Thoracic aorta (tissue), 2 donors: ENCODE results near the gene ATRNL1. TPM values are rescaled to one million over a fixed set of nuclear protein-coding genes. Genes with fewer than 3 reads are reported as not detected.

Experiments used
- ATAC-seq: fragments of 150-250 bp; one replicate; pipeline ENCODE4 v1.8.0; 2017; ENCODE audit warnings: low read depth; ENCODE audit not compliant: insufficient number of reproducible peaks, low FRiP score
- DNase-seq: peaks from one replicate; pipeline ENCODE4 v3.0.0-alpha.2; 2020; ENCODE audit warnings: low spot score
- H3K27ac ChIP-seq, 2 donors: fragments of 200-600 bp; sonication (generic); 1 replicate in 1 of 2; 2 replicates in 1 of 2; pipeline ENCODE4 v1.5.1; 2016; ENCODE audit warnings: mild to moderate bottlenecking in 2 of 2, moderate library complexity in 2 of 2
- H3K27me3 ChIP-seq: fragments of 200-600 bp; sonication (generic); replicated peaks from 2 replicates; pipeline ENCODE4 v1.6.0; 2016; ENCODE audit warnings: mild to moderate bottlenecking; ENCODE audit not compliant: insufficient read depth
- H3K36me3 ChIP-seq: fragments of 200-600 bp; sonication (generic); one replicate; pipeline ENCODE4 v1.5.1; 2016
- H3K4me1 ChIP-seq, 2 donors: fragments of 200-600 bp; sonication (generic); 1 replicate in 1 of 2; 2 replicates in 1 of 2; pipeline versions ENCODE4 v1.5.1 to v1.6.0; 2016; ENCODE audit warnings: low read depth in 2 of 2, mild to moderate bottlenecking in 1 of 2; ENCODE audit not compliant: control insufficient read depth in 1 of 2
- H3K4me3 ChIP-seq: fragments of 200-600 bp; sonication (generic); 2 replicates; pipeline ENCODE4 v1.5.1; 2016; ENCODE audit warnings: mild to moderate bottlenecking
- H3K9me3 ChIP-seq: fragments of 200-600 bp; sonication (generic); 2 replicates; pipeline ENCODE4 v1.5.1; 2016
- total RNA-seq, 2 donors: library from RNA; depleted of rRNA; stranded (reverse); fragments of >200 nt; gene quantifications; one replicate each; pipeline versions ENCODE4 v1.1.0 to v1.2.3, GENCODE V29; 2016
- TF ChIP-seq, protein P1 (sequence below): fragments of 200-600 bp; sonication (generic); IDR thresholded peaks from one replicate; pipeline ENCODE4 v1.5.1; 2019; ENCODE audit warnings: antibody characterized with exemption

Gene ATRNL1
- total RNA-seq, 2 donors from 2014 or later = 24.6 to 57.4 TPM

DNA sequence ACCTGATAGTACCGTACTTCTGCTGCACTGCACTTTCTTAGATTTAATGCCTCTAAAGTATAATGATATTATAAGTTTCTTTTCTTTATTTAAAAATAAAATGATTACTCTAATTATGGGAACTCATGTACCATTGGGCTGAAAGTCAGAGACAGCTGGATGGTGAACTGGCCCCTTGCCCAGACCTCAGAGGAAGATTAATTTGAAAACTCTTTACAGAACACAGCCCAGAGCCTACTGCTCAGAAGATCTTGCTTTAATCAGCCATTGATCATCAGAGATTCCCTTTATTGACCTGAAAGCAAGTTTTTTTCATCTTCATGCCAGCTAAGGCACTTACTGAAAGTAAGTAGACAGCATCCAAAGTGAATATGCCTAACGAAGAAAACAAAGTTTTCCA lies 838.1 kb downstream of the ATRNL1 start:
- H3K36me3 ChIP-seq = no peaks in the 10 kb centered on the region
- DNase-seq (no peak), ATAC-seq (no peak)
- H3K4me1 ChIP-seq = no peaks in the 10 kb centered on the region
- H3K4me3 ChIP-seq = no peak overlapping the region
- no peak overlapping the region for H3K27ac ChIP-seq
- no peaks in the 10 kb centered on the region for H3K27me3 ChIP-seq
- TF ChIP-seq, protein P1, sequence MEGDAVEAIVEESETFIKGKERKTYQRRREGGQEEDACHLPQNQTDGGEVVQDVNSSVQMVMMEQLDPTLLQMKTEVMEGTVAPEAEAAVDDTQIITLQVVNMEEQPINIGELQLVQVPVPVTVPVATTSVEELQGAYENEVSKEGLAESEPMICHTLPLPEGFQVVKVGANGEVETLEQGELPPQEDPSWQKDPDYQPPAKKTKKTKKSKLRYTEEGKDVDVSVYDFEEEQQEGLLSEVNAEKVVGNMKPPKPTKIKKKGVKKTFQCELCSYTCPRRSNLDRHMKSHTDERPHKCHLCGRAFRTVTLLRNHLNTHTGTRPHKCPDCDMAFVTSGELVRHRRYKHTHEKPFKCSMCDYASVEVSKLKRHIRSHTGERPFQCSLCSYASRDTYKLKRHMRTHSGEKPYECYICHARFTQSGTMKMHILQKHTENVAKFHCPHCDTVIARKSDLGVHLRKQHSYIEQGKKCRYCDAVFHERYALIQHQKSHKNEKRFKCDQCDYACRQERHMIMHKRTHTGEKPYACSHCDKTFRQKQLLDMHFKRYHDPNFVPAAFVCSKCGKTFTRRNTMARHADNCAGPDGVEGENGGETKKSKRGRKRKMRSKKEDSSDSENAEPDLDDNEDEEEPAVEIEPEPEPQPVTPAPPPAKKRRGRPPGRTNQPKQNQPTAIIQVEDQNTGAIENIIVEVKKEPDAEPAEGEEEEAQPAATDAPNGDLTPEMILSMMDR = no peak
- H3K9me3 ChIP-seq = no peaks in the 10 kb centered on the region

GRCh38 chr10:115932099-115932498 lies 838.9 kb downstream of the ATRNL1 start:
- DNase-seq = no peak
- Histone ChIP-seq H3K27ac (no peak overlapping the region), H3K4me1 (peaks cover 0 to 3% of the 10 kb centered on the region in 2 donors), H3K27me3 (no peaks in the 10 kb centered on the region), H3K9me3 (no peaks in the 10 kb centered on the region), H3K4me3 (no peak overlapping the region), H3K36me3 (no peaks in the 10 kb centered on the region)
- no peak for ATAC-seq
- TF ChIP-seq, protein P1 = no peak

- Histone ChIP-seq H3K9me3 (no peaks in the 10 kb centered on the region), H3K27me3 (no peaks in the 10 kb centered on the region), H3K4me1 (peaks cover 0 to 7% of the 10 kb centered on the region in 2 donors), H3K27ac (no peak overlapping the region), H3K4me3 (no peak overlapping the region), H3K36me3 (no peaks in the 10 kb centered on the region)
- TF ChIP-seq, protein P1 = no peak
- no peak for DNase-seq
- ATAC-seq = no peak
These were observed 839.9 kb downstream of the ATRNL1 start for GRCh38 chr10:115933098-115933497.

DNA sequence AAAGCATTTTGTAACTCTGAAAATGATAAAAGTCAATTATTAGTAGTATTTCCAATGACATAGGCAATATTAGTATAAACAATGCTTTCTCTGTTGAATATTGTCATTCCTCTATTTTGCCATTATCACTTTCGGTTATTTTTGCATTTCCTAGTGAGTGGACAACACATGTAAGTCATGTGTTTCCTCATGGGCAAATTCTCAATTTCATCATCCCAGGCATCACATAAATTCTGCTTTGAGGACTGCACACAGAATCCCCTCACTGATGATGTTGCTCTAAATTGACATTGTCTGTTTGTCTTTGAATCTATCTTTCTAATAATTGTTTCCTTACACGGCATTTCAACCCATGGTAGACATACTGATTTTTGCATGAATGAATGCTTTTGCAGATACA lies 842.6 kb downstream of the ATRNL1 start:
- no peak for ATAC-seq
- TF ChIP-seq, protein P1 = no peak
- H3K4me1 ChIP-seq = peaks cover 0 to 7% of the 10 kb centered on the region in 2 donors
- H3K36me3 ChIP-seq = no peaks in the 10 kb centered on the region
- no peak overlapping the region for H3K4me3 ChIP-seq
- no peak for DNase-seq
- H3K27ac ChIP-seq = no peak overlapping the region
- no peaks in the 10 kb centered on the region for H3K27me3 ChIP-seq
- H3K9me3 ChIP-seq = no peaks in the 10 kb centered on the region

- Histone ChIP-seq H3K4me1 (peaks cover 0 to 7% of the 10 kb centered on the region in 2 donors), H3K27me3 (no peaks in the 10 kb centered on the region), H3K27ac (no peak overlapping the region), H3K36me3 (no peaks in the 10 kb centered on the region), H3K9me3 (no peaks in the 10 kb centered on the region), H3K4me3 (no peak overlapping the region)
- no peak for DNase-seq
- TF ChIP-seq, protein P1 = no peak
- ATAC-seq = no peak
These were observed 844.0 kb downstream of the ATRNL1 start for GRCh38 chr10:115936926-115937767.
